GM10847 (cell line): Measurements from ENCODE around the gene BPNT1.

Experiments
- POLR2A ChIP-seq: IDR thresholded peaks from 2 replicates; pipeline ENCODE4 v1.6.1; 2011; ENCODE audit not compliant: insufficient read length; ENCODE audit errors: extremely low read depth

The BPNT1 gene

GRCh38 chr1:220040028-220040596 lies 49.5 kb downstream of the BPNT1 start:
- TF ChIP-seq POLR2A = no peak

GRCh38 chr1:220038640-220039039 lies 50.9 kb downstream of the BPNT1 start:
- no peak for TF ChIP-seq POLR2A

GRCh38 chr1:220032911-220033310 lies 56.7 kb downstream of the BPNT1 start:
- no peak for TF ChIP-seq POLR2A

- TF ChIP-seq POLR2A = no peak
Measured at GRCh38 chr1:220031287-220031686, 58.3 kb downstream of the BPNT1 start.

- no peak for TF ChIP-seq POLR2A
Measured at GRCh38 chr1:220028346-220028895, 61.2 kb downstream of the BPNT1 start.

- TF ChIP-seq POLR2A = no peak
Measured at GRCh38 chr1:220019071-220019470, 70.5 kb downstream of the BPNT1 start.

- TF ChIP-seq POLR2A = no peak
Measured at GRCh38 chr1:220013497-220013896, 76.1 kb downstream of the BPNT1 start.

GRCh38 chr1:220012259-220012658 lies 77.3 kb downstream of the BPNT1 start:
- TF ChIP-seq POLR2A = no peak

- TF ChIP-seq POLR2A = no peak
Measured at GRCh38 chr1:220011620-220012019, 78.0 kb downstream of the BPNT1 start.
